Measurements from ENCODE around the gene INVS.

INVS gene

DNA sequence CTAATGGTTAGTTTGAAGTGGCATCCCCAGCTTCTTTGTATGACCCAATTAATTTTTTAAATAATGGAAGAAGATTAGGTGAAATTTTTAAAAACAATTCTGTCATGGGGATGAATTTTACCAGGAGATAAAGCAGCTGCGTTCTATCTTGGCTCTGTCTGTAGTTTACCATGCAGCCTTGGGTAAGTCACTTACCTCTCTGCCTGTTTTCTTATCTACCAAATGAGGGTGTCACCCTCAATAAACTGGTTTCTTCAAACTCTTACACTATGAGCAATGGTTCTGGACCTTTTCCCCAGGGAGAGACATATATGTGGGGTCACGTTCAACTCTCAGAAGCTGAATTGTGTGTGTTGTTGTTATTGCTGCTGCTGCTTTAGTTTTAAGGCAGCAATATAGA lies 182.0 kb downstream of the INVS start:
- Histone ChIP-seq H3K4me3 (no peak overlapping the region), H3K27ac (no peak overlapping the region)
- TF ChIP-seq, protein P1, sequence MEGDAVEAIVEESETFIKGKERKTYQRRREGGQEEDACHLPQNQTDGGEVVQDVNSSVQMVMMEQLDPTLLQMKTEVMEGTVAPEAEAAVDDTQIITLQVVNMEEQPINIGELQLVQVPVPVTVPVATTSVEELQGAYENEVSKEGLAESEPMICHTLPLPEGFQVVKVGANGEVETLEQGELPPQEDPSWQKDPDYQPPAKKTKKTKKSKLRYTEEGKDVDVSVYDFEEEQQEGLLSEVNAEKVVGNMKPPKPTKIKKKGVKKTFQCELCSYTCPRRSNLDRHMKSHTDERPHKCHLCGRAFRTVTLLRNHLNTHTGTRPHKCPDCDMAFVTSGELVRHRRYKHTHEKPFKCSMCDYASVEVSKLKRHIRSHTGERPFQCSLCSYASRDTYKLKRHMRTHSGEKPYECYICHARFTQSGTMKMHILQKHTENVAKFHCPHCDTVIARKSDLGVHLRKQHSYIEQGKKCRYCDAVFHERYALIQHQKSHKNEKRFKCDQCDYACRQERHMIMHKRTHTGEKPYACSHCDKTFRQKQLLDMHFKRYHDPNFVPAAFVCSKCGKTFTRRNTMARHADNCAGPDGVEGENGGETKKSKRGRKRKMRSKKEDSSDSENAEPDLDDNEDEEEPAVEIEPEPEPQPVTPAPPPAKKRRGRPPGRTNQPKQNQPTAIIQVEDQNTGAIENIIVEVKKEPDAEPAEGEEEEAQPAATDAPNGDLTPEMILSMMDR (IDR thresholded peaks at IDR 0.05): no peak
- DNase-seq (ENCODE audit: low spot score): no peak

DNA sequence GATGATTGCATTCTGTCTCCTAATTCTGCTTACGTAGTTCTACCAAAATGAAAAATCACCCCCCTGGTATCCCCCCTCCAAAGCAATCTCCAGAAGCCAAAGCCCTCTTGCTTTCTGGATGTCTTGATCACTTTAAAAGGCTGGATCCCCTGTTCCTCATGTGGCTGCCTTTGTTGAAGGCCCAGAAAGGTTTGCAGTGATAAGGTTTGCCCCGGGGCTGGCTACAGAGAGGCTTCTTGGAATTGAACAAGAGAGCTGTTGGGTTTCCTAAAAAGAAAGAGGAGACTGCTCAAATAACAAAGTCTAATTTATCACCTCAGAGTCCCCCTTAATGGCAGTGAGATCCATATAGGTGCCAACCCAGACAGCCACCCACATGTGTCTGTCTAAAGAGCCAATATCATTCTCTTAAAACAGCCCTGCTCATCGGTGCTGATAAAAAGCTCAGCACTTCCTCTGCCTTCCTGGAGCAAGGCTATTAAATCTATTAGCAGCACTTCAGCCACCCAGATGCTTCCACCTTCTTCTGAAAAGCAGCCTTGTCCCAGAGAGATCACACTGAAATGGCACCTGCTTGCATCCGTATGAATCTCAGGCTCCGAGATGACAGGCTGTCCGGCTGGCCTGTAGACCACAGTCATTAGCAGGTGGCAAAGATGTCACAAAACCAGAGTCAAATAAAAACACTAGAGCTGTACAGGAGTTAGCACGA lies 182.8 kb downstream of the INVS start:
- Histone ChIP-seq H3K4me3 (no peak overlapping the region), H3K27ac (no peak overlapping the region)
- TF ChIP-seq, protein P1 (IDR thresholded peaks at IDR 0.05): no peak
- DNase-seq (ENCODE audit: low spot score): no peak

DNA sequence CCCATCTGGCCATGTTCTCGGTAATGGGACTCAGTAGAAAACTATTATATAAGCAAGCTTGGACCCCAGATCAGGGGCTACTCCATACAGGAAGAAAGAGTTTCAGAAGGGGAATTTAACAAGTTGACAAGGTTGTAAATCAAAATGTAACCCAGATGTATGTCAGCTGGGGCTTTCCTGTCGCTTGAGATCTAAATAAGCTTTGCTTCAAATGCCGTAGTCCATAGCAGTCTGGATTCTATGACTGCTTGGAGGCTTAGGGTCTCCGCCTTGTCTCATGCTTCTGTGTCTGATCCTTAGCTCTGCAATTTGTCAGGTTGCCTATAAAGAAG lies 183.3 kb downstream of the INVS start:
- H3K4me3 ChIP-seq: no peak overlapping the region
- no peak for DNase-seq (ENCODE audit: low spot score)
- H3K27ac ChIP-seq: no peak overlapping the region
- TF ChIP-seq, protein P1 (IDR thresholded peaks at IDR 0.05): no peak

- Histone ChIP-seq H3K4me3 (no peak overlapping the region), H3K27ac (no peak overlapping the region)
- TF ChIP-seq, protein P1 (IDR thresholded peaks at IDR 0.05): no peak
- DNase-seq (ENCODE audit: low spot score): no peak
Measured at GRCh38 chr9:100284247-100284646, 185.2 kb downstream of the INVS start.

DNA sequence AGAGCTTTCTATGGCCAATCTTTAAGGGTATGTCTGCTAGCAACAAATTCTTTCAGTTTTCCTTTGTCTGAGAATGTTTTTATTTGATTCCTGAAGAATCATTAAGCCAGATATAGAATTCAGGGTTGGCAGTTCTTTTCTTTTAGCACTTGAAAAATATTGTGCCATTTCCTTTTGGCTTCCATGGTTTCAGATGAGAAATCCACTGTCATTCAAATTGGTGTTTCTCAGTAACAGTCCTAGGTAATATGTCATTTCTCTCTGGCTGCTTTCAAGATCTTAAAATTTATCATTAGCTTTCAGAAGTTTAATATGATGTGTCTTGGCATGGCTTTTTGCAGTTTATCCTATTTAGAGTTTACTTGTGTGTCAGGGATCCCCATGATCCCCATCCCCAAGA lies 186.0 kb downstream of the INVS start:
- TF ChIP-seq, protein P1 (IDR thresholded peaks at IDR 0.05): no peak
- Histone ChIP-seq H3K27ac (no peak overlapping the region), H3K4me3 (no peak overlapping the region)
- DNase-seq (ENCODE audit: low spot score): no peak

- no peak for DNase-seq (ENCODE audit: low spot score)
- Histone ChIP-seq H3K27ac (no peak overlapping the region), H3K4me3 (no peak overlapping the region)
- TF ChIP-seq, protein P1 (IDR thresholded peaks at IDR 0.05): no peak
Measured at GRCh38 chr9:100285601-100286000, 186.6 kb downstream of the INVS start.

DNA sequence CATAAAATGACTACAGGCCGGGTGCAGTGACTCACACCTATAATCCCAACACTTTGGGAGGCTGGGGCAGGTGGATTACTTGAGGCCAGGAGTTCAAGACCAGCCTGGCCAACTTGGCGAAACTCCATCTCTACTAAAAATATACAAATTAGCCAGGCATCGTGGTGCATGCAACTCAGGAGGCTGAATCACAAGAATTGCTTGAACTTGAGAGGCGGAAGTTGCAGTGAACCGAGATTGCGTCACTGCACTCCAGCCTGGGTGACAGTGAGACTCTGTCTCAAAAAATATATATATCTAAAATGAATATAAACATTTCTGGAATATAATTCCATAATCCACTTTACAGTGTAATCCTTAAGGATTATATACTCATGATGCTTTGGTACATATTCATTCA lies 187.2 kb downstream of the INVS start:
- TF ChIP-seq, protein P1 (IDR thresholded peaks at IDR 0.05): no peak
- H3K4me3 ChIP-seq: no peak overlapping the region
- no peak overlapping the region for H3K27ac ChIP-seq
- no peak for DNase-seq (ENCODE audit: low spot score)

Measured in coronary artery (tissue), 2 donors.